Activated CD4-positive, alpha-beta memory T cell treated with anti-CD3 and anti-CD28 coated beads for 36 hours (primary cell): ENCODE measurements around the gene LEO1. TPM values are rescaled to one million over a fixed set of nuclear protein-coding genes. Genes with fewer than 3 reads are reported as not detected.
"Not testable (repeated sequence)": the region's sequence is repeated elsewhere in the genome, so short reads cannot be mapped to it uniquely, and the experiment has no call there.

Experiments used
- CTCF ChIA-PET: fragments of 350-600 bp; sonication (Branson Sonifier 250); formaldehyde crosslinking; loops from one replicate; lab custom pipeline; 2021; ENCODE audit warnings: antibody characterized with exemption, inconsistent platforms; lab: Charles Lee
- POLR2A ChIA-PET: fragments of 350-600 bp; sonication (Branson Sonifier 250); formaldehyde crosslinking; loops from one replicate; lab custom pipeline; 2021; ENCODE audit warnings: antibody characterized with exemption; lab: Charles Lee
- DNase-seq: peaks from one replicate; pipeline ENCODE4 v3.0.0-alpha.2; 2020
- H3K27ac Mint-ChIP-seq: one replicate; pipeline ENCODE4 v1.8.0; 2021; ENCODE audit warnings: mixed read lengths
- H3K27me3 Mint-ChIP-seq: one replicate; pipeline ENCODE4 v1.8.0; 2021; ENCODE audit warnings: mixed read lengths
- H3K36me3 Mint-ChIP-seq: one replicate; pipeline ENCODE4 v1.8.0; 2021; ENCODE audit warnings: mixed read lengths
- H3K4me1 Mint-ChIP-seq: one replicate; pipeline ENCODE4 v1.8.0; 2021; ENCODE audit warnings: low read depth, mixed read lengths
- H3K4me3 Mint-ChIP-seq: one replicate; pipeline ENCODE4 v1.8.0; 2021; ENCODE audit warnings: mild to moderate bottlenecking, mixed read lengths
- H3K9me3 Mint-ChIP-seq: one replicate; pipeline ENCODE4 v1.8.0; 2021; ENCODE audit warnings: mixed read lengths
- intact Hi-C: fragments of 100-400 bp; cut with micrococcal nuclease; formaldehyde crosslinking; loops from one replicate; pipeline ENCODE4 v1.15.1; 2023
- total RNA-seq, 2 experiments: library from RNA; stranded (reverse); gene quantifications; one replicate each; pipeline ENCODE4 v1.2.3, GENCODE V29; 2021

The LEO1 gene
- total RNA-seq, 2 experiments from 2014 or later: 27.3 to 28.3 TPM

DNA sequence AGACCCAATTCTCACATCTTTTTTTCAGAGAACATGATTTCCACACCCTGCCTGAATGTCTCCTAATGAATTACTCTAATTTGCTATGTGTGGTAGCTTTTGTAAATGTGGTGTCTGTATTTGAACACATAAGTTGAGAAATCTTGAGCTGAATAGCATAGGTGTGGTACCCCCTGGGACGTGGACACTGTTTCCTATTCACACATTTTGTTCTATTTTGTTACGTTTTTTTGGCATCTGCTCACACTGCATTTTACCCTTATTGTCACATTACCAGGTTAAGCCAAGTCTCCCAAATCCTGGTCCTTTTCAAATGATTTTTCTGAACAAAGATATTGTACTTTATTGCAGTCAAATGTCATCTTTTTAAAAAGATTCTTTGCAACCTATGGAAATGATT lies 40.6 kb upstream of the LEO1 start:
- no peak overlapping the region for H3K4me3 Mint-ChIP-seq
- CTCF ChIA-PET: interaction anchor here (1.0 kb wide), 1 partner anchor 34 kb away, joined by 3 read pairs; no protein-coding TSS in a partner anchor
- H3K36me3 Mint-ChIP-seq: no peaks in the 10 kb centered on the region
- no peak for DNase-seq
- H3K9me3 Mint-ChIP-seq: no peaks in the 10 kb centered on the region
- POLR2A ChIA-PET: no interaction called here
- intact Hi-C loops: loop anchor here (2.0 to 10.0 kb wide), 9 partner anchors 29 to 665 kb away; partner anchors contain the start of genes ATOSA, LEO1, LYSMD2 and TMOD3
- H3K27ac Mint-ChIP-seq: no peak overlapping the region
- no peaks in the 10 kb centered on the region for H3K27me3 Mint-ChIP-seq
- peaks cover 55% of the 10 kb centered on the region for H3K4me1 Mint-ChIP-seq

DNA sequence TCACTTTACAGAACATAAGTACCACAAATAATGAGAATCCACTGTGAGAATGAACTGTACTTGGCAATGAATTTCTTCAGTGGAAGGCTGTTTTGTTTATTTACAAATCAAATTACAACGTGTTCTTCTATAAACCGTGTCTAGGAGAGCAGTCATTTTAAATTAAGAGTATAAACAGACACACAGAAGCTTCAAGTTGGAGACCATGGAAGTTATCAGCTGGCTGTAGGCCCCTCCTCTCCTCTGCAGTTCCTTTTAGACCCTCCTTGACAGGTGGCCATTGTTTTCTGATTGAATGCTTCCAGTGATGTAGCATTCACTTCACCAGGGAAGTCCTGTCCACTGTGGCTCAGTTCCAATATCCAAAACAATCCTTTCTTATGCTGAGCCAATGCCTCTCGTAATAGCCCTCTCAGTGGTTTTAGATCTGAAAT lies 40.1 kb upstream of the LEO1 start:
- no peaks in the 10 kb centered on the region for H3K27me3 Mint-ChIP-seq
- H3K4me1 Mint-ChIP-seq: peaks cover 60% of the 10 kb centered on the region
- DNase-seq: no peak
- no peak overlapping the region for H3K4me3 Mint-ChIP-seq
- H3K36me3 Mint-ChIP-seq: no peaks in the 10 kb centered on the region
- ChIA-PET POLR2A (interaction anchor here (1.4 kb wide), 1 partner anchor 9 kb away, joined by 3 read pairs; no protein-coding TSS in a partner anchor), CTCF (no interaction called here)
- H3K27ac Mint-ChIP-seq: no peak overlapping the region
- intact Hi-C loops: loop anchor here (2.0 to 10.0 kb wide), 9 partner anchors 29 to 666 kb away; partner anchors contain the start of genes ATOSA, LEO1, LYSMD2 and TMOD3
- no peaks in the 10 kb centered on the region for H3K9me3 Mint-ChIP-seq

DNA sequence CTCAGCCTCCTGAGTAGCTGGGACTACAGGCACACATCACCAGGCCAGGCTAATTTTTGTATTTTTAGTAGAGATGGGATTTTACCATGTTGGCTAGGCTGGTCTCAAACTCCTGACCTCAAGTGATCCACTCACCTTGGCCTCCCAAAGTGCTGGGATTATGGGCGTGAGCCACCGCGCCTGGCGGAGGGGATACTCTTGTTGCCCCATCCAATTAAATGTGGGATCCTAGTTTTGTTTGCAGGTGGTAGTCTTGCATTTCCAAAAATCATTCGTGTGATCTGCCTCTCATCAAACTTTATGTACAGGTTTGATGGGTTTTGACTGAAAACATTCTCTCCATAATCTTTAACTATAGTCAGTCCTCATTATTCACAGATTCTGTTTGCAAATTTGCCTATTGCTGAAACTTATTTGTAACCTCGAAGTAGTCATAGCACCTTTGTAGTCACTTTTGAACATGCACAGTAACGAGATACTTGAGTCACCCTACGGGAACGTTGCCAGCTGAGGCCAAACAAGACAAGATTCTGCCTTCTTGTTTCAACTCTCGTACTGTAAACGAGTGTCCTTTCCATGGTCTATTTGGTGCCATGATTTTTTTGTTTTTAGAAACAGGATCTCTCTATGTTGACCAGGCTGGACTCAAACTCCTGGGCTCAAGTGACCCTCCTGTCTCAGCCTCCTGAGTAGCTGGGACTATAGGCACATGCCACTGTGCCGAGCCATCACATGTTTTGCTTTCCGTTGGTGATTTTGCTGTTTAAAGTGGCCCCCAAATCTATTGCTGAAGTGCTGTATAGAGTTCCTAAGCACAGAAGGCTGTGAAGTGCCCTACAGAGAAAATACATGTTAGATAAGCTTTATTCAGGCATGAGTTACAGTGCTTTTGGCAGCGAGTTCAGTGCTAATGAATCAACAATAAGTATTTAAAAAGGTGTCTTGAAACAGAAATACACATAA lies 39.3 kb upstream of the LEO1 start:
- DNase-seq: peak; percentile 89
- intact Hi-C loops: loop anchor here (5.0 to 10.0 kb wide), 6 partner anchors 186 to 666 kb away; partner anchors contain the start of genes ATOSA, LYSMD2 and TMOD3
- H3K36me3 Mint-ChIP-seq: no peaks in the 10 kb centered on the region
- peak overlapping the region; percentile 61 for H3K27ac Mint-ChIP-seq
- H3K4me1 Mint-ChIP-seq: peaks cover 68% of the 10 kb centered on the region
- no peaks in the 10 kb centered on the region for H3K9me3 Mint-ChIP-seq
- H3K4me3 Mint-ChIP-seq: no peak overlapping the region
- CTCF ChIA-PET: no interaction called here
- POLR2A ChIA-PET: interaction anchor here (1.4 kb wide), 1 partner anchor 9 kb away, joined by 3 read pairs; no protein-coding TSS in a partner anchor
- no peaks in the 10 kb centered on the region for H3K27me3 Mint-ChIP-seq

DNA sequence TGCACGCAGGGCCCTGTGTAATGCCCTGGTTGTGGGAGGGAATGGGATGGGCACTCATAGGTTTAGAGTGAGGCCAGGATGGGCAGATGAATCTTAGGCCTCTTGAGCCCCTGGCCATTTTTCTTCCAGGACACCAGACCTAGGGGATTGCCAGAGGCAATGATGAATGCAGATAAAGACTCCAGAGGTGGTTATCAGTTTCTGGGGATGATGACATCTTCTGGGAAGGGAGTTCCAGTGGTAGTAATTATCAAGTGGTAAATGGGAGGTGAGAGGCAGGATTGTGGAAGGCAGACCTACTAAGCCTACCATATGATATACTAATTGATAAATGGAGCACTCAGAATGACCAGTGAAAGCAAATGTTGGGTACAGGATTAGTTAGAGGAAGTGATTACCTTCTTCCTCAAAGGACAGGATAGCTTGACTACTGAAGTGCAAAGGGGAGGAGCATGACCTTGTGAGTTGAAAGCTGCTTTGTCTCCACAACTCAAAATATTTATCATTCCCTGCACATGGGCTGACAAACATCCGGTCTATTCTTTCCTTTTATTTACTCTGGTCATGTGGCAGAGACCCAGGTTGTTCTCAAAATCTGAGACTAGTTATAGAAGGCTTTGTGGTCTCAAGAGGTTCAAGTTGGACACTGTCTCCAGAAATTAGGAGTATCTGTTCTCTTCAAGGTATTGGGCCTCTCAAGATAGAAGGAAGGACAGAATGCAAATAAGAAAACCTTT lies 37.3 kb upstream of the LEO1 start:
- intact Hi-C loops: no loop called here
- Mint-ChIP-seq H3K27me3 (no peaks in the 10 kb centered on the region), H3K4me1 (peaks cover 79% of the 10 kb centered on the region), H3K4me3 (no peak overlapping the region), H3K36me3 (no peaks in the 10 kb centered on the region), H3K27ac (peak overlapping the region; percentile 16), H3K9me3 (no peaks in the 10 kb centered on the region)
- CTCF ChIA-PET: interaction anchor here (2.0 kb wide), 1 partner anchor 70 kb away, joined by 5 read pairs; no protein-coding TSS in a partner anchor
- DNase-seq: no peak
- POLR2A ChIA-PET: interaction anchor here (1.0 to 3.3 kb wide), 3 partner anchors 11 to 37 kb away, joined by 3 to 32 read pairs (median 5); partner anchors contain the start of gene MAPK6

DNA sequence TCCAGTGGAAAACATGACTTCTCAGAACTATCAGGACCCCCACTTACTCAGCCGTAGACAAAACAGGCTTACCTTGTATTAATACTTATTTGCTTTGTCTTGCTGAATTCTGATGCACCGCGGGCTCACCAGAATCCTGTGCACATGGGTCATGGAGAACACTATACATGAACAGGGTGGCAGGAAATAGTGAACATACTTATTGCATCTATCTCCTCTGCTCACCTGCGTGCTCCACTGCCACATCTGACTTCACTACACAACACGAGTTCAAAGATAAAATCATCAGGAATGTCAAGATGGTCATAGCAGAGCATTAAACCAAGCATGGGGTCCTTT lies 36.8 kb upstream of the LEO1 start:
- DNase-seq: no peak
- no peaks in the 10 kb centered on the region for H3K36me3 Mint-ChIP-seq
- POLR2A ChIA-PET: interaction anchor here (1.0 to 3.3 kb wide), 2 partner anchors 11 to 37 kb away, joined by 3 to 32 read pairs; partner anchors contain the start of gene MAPK6
- intact Hi-C loops: no loop called here
- H3K4me1 Mint-ChIP-seq: peaks cover 79% of the 10 kb centered on the region
- no peaks in the 10 kb centered on the region for H3K27me3 Mint-ChIP-seq
- CTCF ChIA-PET: interaction anchor here (0.7 to 2.0 kb wide), 2 partner anchors 70 to 92 kb away, joined by 4 to 5 read pairs; no protein-coding TSS in a partner anchor
- H3K27ac Mint-ChIP-seq: peak overlapping the region; percentile 42
- H3K4me3 Mint-ChIP-seq: no peak overlapping the region
- H3K9me3 Mint-ChIP-seq: no peaks in the 10 kb centered on the region

DNA sequence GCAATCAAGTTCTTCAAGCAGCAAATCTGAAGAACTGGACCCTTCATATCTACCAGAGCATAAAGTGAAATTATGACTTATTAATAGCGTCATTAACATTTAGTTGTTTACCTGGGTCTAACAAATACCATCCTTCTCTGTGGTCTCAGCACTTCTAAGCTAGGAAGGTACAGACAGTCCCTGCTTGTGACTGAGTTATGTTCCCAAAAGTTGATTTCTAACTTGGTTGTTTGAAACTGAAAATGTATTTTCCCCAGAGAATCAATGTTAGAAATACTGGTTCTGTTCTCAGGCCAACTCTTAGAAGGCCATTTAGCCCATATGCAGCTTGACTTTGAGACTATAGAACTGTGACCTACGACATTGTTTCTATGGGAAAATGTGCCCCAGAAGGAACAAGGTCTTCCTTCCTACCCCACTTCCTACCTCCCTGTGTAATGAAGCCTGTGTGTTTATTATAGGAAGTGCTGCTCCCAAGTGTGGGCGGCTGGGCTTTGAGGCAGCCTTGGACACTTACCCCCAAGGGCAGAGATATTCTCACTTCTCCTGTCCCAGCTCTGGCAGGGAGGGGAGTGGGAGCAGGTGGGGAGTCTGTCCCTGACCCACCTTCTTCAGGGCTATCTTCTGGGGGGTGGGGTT lies 35.2 kb upstream of the LEO1 start:
- Mint-ChIP-seq H3K27me3 (no peaks in the 10 kb centered on the region), H3K9me3 (no peaks in the 10 kb centered on the region), H3K27ac (peak overlapping the region; percentile 69), H3K36me3 (no peaks in the 10 kb centered on the region), H3K4me3 (no peak overlapping the region), H3K4me1 (peaks cover 71% of the 10 kb centered on the region)
- intact Hi-C loops: loop anchor here (1.0 kb wide), 2 partner anchors 14 to 25 kb away; no protein-coding TSS in a partner anchor
- CTCF ChIA-PET: interaction anchor here (0.6 to 2.6 kb wide), 4 partner anchors 13 to 73 kb away, joined by 3 to 18 read pairs (median 6); partner anchors contain the start of genes LEO1 and MAPK6
- no peak for DNase-seq
- POLR2A ChIA-PET: interaction anchor here (0.6 to 3.3 kb wide), 7 partner anchors 13 to 553 kb away, joined by 3 to 32 read pairs (median 5); partner anchors contain the start of genes LEO1 and MAPK6

DNA sequence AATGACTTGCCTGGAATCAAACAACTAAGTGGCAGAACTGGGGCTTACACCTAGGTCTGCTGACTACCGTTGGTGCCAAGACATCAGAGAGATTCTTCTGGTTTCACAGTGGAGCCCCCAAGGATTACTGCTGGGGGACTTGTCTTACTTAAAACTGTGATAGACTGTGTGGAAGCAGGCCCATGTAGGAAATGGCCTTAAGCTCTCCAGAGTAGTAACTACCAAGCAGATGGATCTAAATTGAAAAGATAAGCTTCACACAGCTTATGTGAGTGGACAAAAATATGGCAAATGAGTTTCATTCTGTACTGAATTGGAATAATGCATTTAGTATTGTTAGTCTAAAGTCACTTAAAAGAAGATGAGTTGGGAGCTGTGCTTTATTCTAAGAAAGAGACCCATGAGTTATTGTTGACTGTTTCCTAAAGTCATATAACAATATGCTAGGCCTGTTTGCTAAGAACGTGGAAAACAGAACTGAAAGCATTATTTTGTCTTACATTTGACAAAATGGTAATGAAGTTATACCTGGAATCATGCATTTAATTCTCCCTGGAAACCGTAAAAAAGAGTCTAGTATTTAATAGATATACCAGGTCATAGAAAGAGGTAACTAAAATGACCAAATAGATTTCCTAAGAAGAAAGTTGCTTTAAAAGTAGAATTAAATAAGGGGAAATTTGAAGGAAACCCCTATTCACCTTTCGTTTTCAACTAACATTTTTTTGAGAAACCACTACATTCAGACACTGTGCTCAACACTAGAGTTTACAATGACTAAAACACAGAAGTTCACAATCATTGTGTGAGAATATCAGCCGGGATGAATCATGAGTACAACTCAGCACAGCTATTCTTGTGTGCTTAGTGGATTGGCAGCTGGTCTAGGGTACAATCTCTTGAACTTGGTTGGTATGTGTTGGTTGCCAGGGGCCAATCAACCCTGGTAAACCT lies 34.4 kb upstream of the LEO1 start:
- Mint-ChIP-seq H3K4me1 (peaks cover 63% of the 10 kb centered on the region), H3K27me3 (no peaks in the 10 kb centered on the region), H3K4me3 (no peak overlapping the region), H3K9me3 (no peaks in the 10 kb centered on the region), H3K27ac (peak overlapping the region; percentile 69), H3K36me3 (no peaks in the 10 kb centered on the region)
- peak; percentile 60 for DNase-seq
- intact Hi-C loops: loop anchor here (1.0 kb wide), 2 partner anchors 15 to 24 kb away; no protein-coding TSS in a partner anchor
- ChIA-PET POLR2A (interaction anchor here (1.0 to 3.3 kb wide), 6 partner anchors 14 to 554 kb away, joined by 3 to 32 read pairs (median 4); partner anchors contain the start of genes LEO1 and MAPK6), CTCF (interaction anchor here (1.5 to 2.6 kb wide), 2 partner anchors 13 to 34 kb away, joined by 7 to 18 read pairs; partner anchors contain the start of genes LEO1 and MAPK6)

DNA sequence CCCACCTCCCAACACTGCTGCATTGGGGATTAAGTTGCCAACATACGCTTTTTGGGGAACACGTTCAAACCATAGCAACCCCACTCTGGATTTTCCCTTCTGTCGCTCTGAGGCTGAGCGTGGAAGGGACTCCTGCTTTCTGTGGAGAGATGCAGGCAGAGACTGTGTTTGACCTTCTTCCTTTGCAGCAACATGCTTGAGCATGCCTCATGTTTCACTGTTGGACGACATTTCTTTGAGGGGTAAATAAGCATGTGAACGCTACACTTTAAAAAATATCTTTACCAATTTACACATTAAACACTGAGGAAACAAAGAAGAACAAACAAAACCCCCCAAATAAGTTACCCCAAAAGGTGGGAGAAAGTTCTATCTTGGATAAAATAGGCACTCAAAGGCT lies 33.2 kb upstream of the LEO1 start:
- no peaks in the 10 kb centered on the region for H3K36me3 Mint-ChIP-seq
- ChIA-PET CTCF (no interaction called here), POLR2A (no interaction called here)
- peaks cover 55% of the 10 kb centered on the region for H3K4me1 Mint-ChIP-seq
- DNase-seq: no peak
- no peak overlapping the region for H3K27ac Mint-ChIP-seq
- H3K4me3 Mint-ChIP-seq: no peak overlapping the region
- intact Hi-C loops: no loop called here
- H3K27me3 Mint-ChIP-seq: no peaks in the 10 kb centered on the region
- H3K9me3 Mint-ChIP-seq: no peaks in the 10 kb centered on the region

DNA sequence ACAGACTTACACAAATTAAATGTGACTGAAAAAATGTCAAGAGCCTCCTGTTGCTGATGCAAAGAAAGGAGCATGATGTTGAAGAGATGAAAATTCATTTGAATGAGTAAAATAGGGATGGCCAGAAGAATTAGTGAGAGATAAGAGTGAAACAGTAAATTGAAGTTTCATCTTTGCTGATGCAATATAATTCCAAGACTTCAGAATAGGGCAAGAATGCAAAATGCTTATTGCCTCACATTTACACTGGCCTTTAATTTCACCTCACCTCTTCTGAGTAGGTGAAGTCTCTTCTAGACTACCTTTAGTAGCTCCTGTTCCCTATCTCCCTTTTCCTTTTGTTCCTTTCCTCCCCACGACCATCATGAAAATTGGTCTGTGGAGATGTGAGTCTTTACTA lies 32.1 kb upstream of the LEO1 start:
- ChIA-PET POLR2A (interaction anchor here (0.6 kb wide), 1 partner anchor 586 kb away, joined by 3 read pairs; no protein-coding TSS in a partner anchor), CTCF (interaction anchor here (1.0 kb wide), 1 partner anchor 74 kb away, joined by 3 read pairs; no protein-coding TSS in a partner anchor)
- Mint-ChIP-seq H3K27ac (no peak overlapping the region), H3K27me3 (no peaks in the 10 kb centered on the region), H3K9me3 (no peaks in the 10 kb centered on the region), H3K4me1 (peaks cover 48% of the 10 kb centered on the region), H3K4me3 (no peak overlapping the region), H3K36me3 (no peaks in the 10 kb centered on the region)
- no peak for DNase-seq
- intact Hi-C loops: loop anchor here (1.0 kb wide), 1 partner anchor 10 kb away; no protein-coding TSS in a partner anchor

DNA sequence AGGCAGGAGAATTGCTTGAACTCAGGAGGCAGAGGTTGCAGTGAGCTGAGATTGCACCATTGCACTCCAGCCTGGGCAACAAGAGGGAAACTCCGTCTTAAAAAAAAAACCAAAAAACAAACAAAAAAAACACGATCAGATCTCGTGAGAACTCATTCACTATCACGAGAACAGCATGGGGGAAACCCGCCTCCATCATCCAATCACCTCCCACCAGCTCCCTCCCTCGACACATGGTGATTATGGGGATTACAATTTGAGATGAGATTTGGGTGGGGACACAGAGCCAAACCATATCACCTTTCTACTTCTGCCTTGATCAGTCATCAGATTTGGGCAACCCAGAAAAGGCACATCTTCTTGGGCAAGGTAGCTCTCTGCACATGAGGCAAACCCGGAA lies 31.5 kb upstream of the LEO1 start:
- H3K36me3 Mint-ChIP-seq, H3K27ac Mint-ChIP-seq, POLR2A ChIA-PET, H3K27me3 Mint-ChIP-seq, DNase-seq, H3K4me3 Mint-ChIP-seq, H3K9me3 Mint-ChIP-seq: not testable (repeated sequence)
- CTCF ChIA-PET: interaction anchor here (1.0 kb wide), 1 partner anchor 75 kb away, joined by 3 read pairs; no protein-coding TSS in a partner anchor
- peaks cover 42% of the 10 kb centered on the region for H3K4me1 Mint-ChIP-seq
- intact Hi-C loops: loop anchor here (1.0 kb wide), 1 partner anchor 10 kb away; no protein-coding TSS in a partner anchor
